Kidney (tissue), 14 donors: ENCODE measurements around the gene GRIN1. TPM values are rescaled to one million over a fixed set of nuclear protein-coding genes. Genes with fewer than 3 reads are reported as not detected.

ENCODE experiments used
- DNase-seq, 5 donors: peaks; one replicate each; pipeline ENCODE4 v3.0.0-alpha.2; 2013 to 2020
- FAIRE-seq: peaks from 2 replicates; lab custom pipeline; 2012; peaks lifted over from hg19 to GRCh38; lab: Jason Lieb, UNC
- H3K27ac ChIP-seq, 2 donors: one replicate each; pipeline ENCODE4 v1.7.0; 2013; ENCODE audit warnings: low read depth in 2 of 2, low read length in 2 of 2, inconsistent platforms in 1 of 2
- H3K27me3 ChIP-seq: one replicate; pipeline ENCODE4 v1.7.1; 2013; ENCODE audit warnings: low read length, inconsistent platforms; ENCODE audit not compliant: control insufficient read depth, insufficient read depth
- H3K36me3 ChIP-seq, 3 donors: one replicate each; pipeline versions ENCODE4 v1.7.0 to v1.7.1; 2013; ENCODE audit warnings: low read length in 3 of 3, control low read depth in 1 of 3, inconsistent platforms in 1 of 3; ENCODE audit not compliant: insufficient read depth in 3 of 3, control insufficient read depth in 2 of 3
- H3K4me1 ChIP-seq, 3 donors: one replicate each; pipeline versions ENCODE4 v1.7.0 to v1.7.1; 2013; ENCODE audit warnings: low read length in 3 of 3, inconsistent platforms in 1 of 3, low read depth in 1 of 3; ENCODE audit not compliant: control insufficient read depth in 2 of 3, insufficient read depth in 2 of 3
- H3K4me3 ChIP-seq, 3 donors: one replicate each; pipeline versions ENCODE4 v1.7.0 to v1.8.1; 2013; ENCODE audit warnings: low read length in 3 of 3, control low read depth in 1 of 3, inconsistent platforms in 1 of 3
- H3K9ac ChIP-seq, 3 donors: one replicate each; pipeline versions ENCODE4 v1.7.0 to v1.7.1; 2013; ENCODE audit warnings: low read length in 3 of 3, control low read depth in 1 of 3, inconsistent platforms in 1 of 3
- H3K9me3 ChIP-seq, 3 donors: one replicate each; pipeline versions ENCODE4 v1.7.0 to v1.7.1; 2013; ENCODE audit warnings: low read length in 3 of 3, control low read depth in 1 of 3, inconsistent platforms in 1 of 3; ENCODE audit not compliant: control insufficient read depth in 2 of 3, insufficient read depth in 1 of 3
- intact Hi-C: fragments of 100-400 bp; cut with DNase I; formaldehyde crosslinking; loops from one replicate; pipeline ENCODE4 v1.11.1; 2022
- polyA plus RNA-seq: library from polyadenylated mRNA; stranded (reverse); fragments of 350-450 nt; fragmentation: Illumina TruSeq; extraction: RNeasy Lipid Tissue Mini Kit (QIAGEN cat#74804); gene quantifications from one replicate; pipeline ENCODE4 v1.2.3, GENCODE V29; 2014; ENCODE audit warnings: low read depth, low replicate concordance; ENCODE audit not compliant: insufficient read depth
- total RNA-seq: library from RNA; stranded (reverse); fragmentation: NEBNext Ultra II Directional; extraction: Animal tissue kit (Norgen Biotek cat#: 25700); gene quantifications from one replicate; pipeline ENCODE4 v1.2.1, GENCODE V29; 2021
- TF ChIP-seq, protein P1 (sequence below): IDR thresholded peaks from 3 replicates; pipeline ENCODE4 v1.5.1; 2012; ENCODE audit warnings: mild to moderate bottlenecking, moderate library complexity, borderline replicate concordance; ENCODE audit not compliant: insufficient read depth; ENCODE audit errors: extremely low read depth
- donor health status: control.
- donor health status: control.
- donor health status: control.
- donor health status: control.
- donor health status: control.
- donor health status: DM: yes; HTN: yes; CAD: no.
- donor health status: Normal renal cell carcinoma (clear cell type).

GRIN1 gene
- total and polyA plus RNA-seq, 2 donors from 2014 or later, result 0.47 TPM; not detected in 1

GRCh38 chr9:137174722-137175293, 35.9 kb downstream of the GRIN1 start:
- FAIRE-seq (no peak), DNase-seq (no peak)

DNA sequence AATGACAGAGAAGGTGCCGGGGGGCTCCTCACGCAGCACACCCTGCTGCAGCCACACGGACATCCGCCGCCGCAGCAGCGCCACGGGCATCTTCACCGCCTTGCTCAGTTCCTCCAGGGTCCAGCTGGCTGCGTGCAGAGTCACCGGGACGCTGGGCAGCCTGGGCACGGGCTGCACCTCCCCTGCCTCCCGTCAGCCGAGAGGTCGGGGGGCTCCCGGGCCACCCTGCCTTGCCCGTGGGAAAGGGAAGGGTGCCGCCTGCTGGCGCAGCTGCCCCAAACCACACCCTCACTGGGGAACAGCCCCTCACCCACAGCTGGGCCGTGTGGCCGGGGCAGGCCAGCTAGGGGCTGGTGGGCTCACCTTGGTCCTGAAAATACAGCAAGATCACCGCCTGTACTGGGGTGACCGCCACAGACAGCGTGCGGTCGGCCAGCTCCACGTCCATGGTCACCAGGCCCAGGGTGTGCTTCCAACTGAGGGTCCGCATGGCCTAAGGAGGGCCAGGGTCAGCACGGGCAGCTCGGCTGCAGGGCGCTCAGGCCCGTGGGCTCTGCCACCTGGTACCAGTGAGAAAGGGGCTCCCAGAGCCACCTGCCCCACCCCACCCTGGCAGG, 36.5 kb downstream of the GRIN1 start:
- DNase-seq, result no peak
- H3K36me3 ChIP-seq, result peaks cover 0 to 2% (median 0%) of the 10 kb centered on the region in 3 donors
- TF ChIP-seq, protein P1, sequence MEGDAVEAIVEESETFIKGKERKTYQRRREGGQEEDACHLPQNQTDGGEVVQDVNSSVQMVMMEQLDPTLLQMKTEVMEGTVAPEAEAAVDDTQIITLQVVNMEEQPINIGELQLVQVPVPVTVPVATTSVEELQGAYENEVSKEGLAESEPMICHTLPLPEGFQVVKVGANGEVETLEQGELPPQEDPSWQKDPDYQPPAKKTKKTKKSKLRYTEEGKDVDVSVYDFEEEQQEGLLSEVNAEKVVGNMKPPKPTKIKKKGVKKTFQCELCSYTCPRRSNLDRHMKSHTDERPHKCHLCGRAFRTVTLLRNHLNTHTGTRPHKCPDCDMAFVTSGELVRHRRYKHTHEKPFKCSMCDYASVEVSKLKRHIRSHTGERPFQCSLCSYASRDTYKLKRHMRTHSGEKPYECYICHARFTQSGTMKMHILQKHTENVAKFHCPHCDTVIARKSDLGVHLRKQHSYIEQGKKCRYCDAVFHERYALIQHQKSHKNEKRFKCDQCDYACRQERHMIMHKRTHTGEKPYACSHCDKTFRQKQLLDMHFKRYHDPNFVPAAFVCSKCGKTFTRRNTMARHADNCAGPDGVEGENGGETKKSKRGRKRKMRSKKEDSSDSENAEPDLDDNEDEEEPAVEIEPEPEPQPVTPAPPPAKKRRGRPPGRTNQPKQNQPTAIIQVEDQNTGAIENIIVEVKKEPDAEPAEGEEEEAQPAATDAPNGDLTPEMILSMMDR, result no peak

More at GRCh38 chr9:137174722-137175293, 35.9 kb downstream of the GRIN1 start:
- H3K4me1 ChIP-seq, result peaks cover 0 to 2% (median 0%) of the 10 kb centered on the region in 3 donors
- no peak overlapping the region for H3K27ac ChIP-seq
- intact Hi-C loops, result no loop called here
- TF ChIP-seq, protein P1, result no peak
- no peaks in the 10 kb centered on the region for H3K36me3 ChIP-seq
- no peaks in the 10 kb centered on the region for H3K9me3 ChIP-seq
- H3K4me3 ChIP-seq, result no peak overlapping the region
- no peaks in the 10 kb centered on the region for H3K27me3 ChIP-seq
- H3K9ac ChIP-seq, result no peak overlapping the region

DNA sequence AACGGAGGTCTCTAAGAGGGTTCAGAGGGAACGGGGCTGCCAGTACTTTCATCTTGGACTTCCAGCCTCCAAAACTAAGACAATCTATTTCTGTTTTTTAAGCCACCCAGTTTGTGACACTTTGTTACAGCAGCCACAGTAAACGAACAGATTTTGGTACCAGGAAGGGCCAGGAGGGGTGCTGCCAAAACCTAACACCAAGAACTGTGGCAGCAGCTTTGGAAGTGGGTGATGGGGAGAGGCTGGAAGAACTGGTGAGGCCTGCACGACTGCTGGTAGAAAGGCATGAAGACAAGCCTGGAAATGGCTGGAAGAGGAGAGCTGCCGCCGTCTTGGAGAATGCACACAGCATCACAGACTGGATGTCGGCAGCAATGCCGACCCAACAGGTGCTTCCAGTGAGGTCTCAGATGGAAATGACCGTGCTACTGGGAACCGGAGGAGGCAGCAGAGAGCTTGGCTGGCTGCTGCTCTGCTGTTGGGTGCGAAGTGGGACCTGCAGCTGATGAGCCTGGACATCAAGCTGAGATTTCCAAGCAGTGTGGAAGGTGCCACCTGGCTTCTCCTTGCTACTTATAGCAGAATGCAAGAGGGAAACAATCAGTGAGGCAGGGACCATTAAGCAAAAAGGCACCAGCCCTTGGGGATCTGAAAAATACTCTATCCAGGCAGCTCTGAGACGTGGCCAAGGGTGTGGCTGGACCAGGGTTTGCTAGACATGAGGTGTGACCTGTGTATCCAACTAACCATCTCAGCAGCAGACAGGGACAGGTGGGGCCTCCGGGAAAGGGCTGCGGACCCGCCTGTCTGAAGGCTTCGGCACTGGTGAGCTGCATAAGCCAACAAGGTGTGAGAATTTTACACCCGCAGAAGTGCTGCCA, 37.6 kb downstream of the GRIN1 start:
- FAIRE-seq (no peak), DNase-seq (no peak)
- Histone ChIP-seq H3K9ac (no peak overlapping the region), H3K4me3 (no peak overlapping the region), H3K27me3 (no peaks in the 10 kb centered on the region), H3K27ac (no peak overlapping the region), H3K4me1 (peaks cover 0 to 2% (median 0%) of the 10 kb centered on the region in 3 donors), H3K36me3 (peaks cover 0 to 8% (median 7%) of the 10 kb centered on the region in 3 donors), H3K9me3 (no peaks in the 10 kb centered on the region)
- TF ChIP-seq, protein P1, result peak; percentile 45
- intact Hi-C loops, result no loop called here

More for the DNA sequence above, 36.5 kb downstream of the GRIN1 start:
- Histone ChIP-seq H3K4me1 (peaks cover 0 to 2% (median 0%) of the 10 kb centered on the region in 3 donors), H3K27ac (no peak overlapping the region), H3K9me3 (no peaks in the 10 kb centered on the region), H3K9ac (no peak overlapping the region), H3K27me3 (no peaks in the 10 kb centered on the region), H3K4me3 (no peak overlapping the region)
- intact Hi-C loops, result no loop called here
- no peak for FAIRE-seq
